PC-9 (cell line): ENCODE measurements around the gene GPBAR1. TPM values are rescaled to one million over a fixed set of nuclear protein-coding genes. Genes with fewer than 3 reads are reported as not detected.

ENCODE experiments used
- BruUV-seq: library from RNA; stranded (reverse); fragments of 400-500 nt; replicated peaks from 2 replicates; lab custom pipeline; 2021; lab: Mats Ljungman, UMichigan
- CTCF ChIA-PET: fragments of 300-600 bp; sonication (Branson Sonifier 250); formaldehyde crosslinking; loops from one replicate; lab custom pipeline; 2022; ENCODE audit warnings: antibody characterized with exemption; lab: Charles Lee
- POLR2A ChIA-PET: fragments of 300-600 bp; sonication (Branson Sonifier 250); formaldehyde crosslinking; loops from one replicate; lab custom pipeline; 2022; ENCODE audit warnings: antibody characterized with exemption; ENCODE audit not compliant: unreplicated experiment; lab: Charles Lee
- DNase-seq, 2 experiments: peaks; one replicate each; pipeline versions ENCODE4 v3.0.0 to v3.0.0-alpha.2; 2015 to 2022; ENCODE audit warnings: mixed read lengths in 1 of 2
- H2AFZ ChIP-seq: fragments of 200-600 bp; sonication (generic); 2 replicates; pipeline ENCODE4 v1.8.1; 2017; ENCODE audit warnings: antibody characterized with exemption
- H3F3A ChIP-seq: fragments of 200-600 bp; sonication (generic); 2 replicates; pipeline ENCODE4 v1.8.1; 2017; ENCODE audit warnings: antibody characterized with exemption, mild to moderate bottlenecking, low read depth; ENCODE audit not compliant: insufficient read depth
- H3K27ac ChIP-seq: fragments of 200-600 bp; sonication (generic); 2 replicates; pipeline ENCODE4 v1.6.1; 2016; ENCODE audit warnings: mixed run types
- H3K27me3 ChIP-seq: fragments of 200-600 bp; sonication (generic); 2 replicates; pipeline ENCODE4 v1.6.1; 2016; ENCODE audit warnings: low read depth, mixed run types; ENCODE audit not compliant: insufficient read depth
- H3K36me3 ChIP-seq: fragments of 200-600 bp; sonication (generic); 2 replicates; pipeline ENCODE4 v1.6.1; 2016; ENCODE audit warnings: low read depth, mixed run types
- H3K4me1 ChIP-seq: fragments of 200-600 bp; sonication (generic); replicated peaks from 2 replicates; pipeline ENCODE4 v1.6.1; 2016; ENCODE audit warnings: mixed run types; ENCODE audit not compliant: insufficient read depth
- H3K4me2 ChIP-seq: fragments of 200-600 bp; sonication (generic); 2 replicates; pipeline ENCODE4 v1.6.1; 2017; ENCODE audit warnings: mixed run types
- H3K4me3 ChIP-seq: fragments of 200-600 bp; sonication (generic); 2 replicates; pipeline ENCODE4 v1.6.1; 2016; ENCODE audit warnings: mixed run types
- H3K79me2 ChIP-seq: fragments of 200-600 bp; sonication (generic); 2 replicates; pipeline ENCODE4 v1.6.1; 2017; ENCODE audit warnings: low read depth, mixed run types
- H3K9me2 ChIP-seq: fragments of 200-600 bp; sonication (generic); 2 replicates; pipeline ENCODE4 v1.8.1; 2017; ENCODE audit warnings: mild to moderate bottlenecking; ENCODE audit not compliant: insufficient read depth
- H3K9me3 ChIP-seq: fragments of 200-600 bp; sonication (generic); 2 replicates; pipeline ENCODE4 v1.8.1; 2016; ENCODE audit warnings: low read depth; ENCODE audit not compliant: insufficient read depth
- H4K20me1 ChIP-seq: fragments of 200-600 bp; sonication (generic); 2 replicates; pipeline ENCODE4 v1.8.1; 2017; ENCODE audit not compliant: insufficient read depth
- CTCF ChIP-seq: fragments of 200-600 bp; sonication (generic); conservative IDR thresholded peaks from 2 replicates; pipeline ENCODE4 v1.6.1; 2017; ENCODE audit warnings: mixed run types, antibody characterized with exemption, mild to moderate bottlenecking, moderate library complexity
- EZH2 ChIP-seq: fragments of 200-600 bp; sonication (generic); IDR thresholded peaks from 2 replicates; pipeline ENCODE4 v1.8.0; 2017; ENCODE audit warnings: antibody characterized with exemption, low read depth
- intact Hi-C: fragments of 100-400 bp; cut with micrococcal nuclease; formaldehyde crosslinking; loops from one replicate; pipeline ENCODE4 v1.10.0; 2022; ENCODE audit not compliant: unreplicated experiment
- total RNA-seq: library from RNA; stranded (reverse); gene quantifications from 2 replicates; pipeline ENCODE4 v1.2.3, GENCODE V29; 2021

GPBAR1 gene
- total RNA-seq, 1 experiment from 2014 or later, result 0.22 TPM

GRCh38 chr2:218218268-218219185 is 42.3 kb upstream of the GPBAR1 start:
- Histone ChIP-seq H3K27ac (peak overlapping the region; percentile 45; the same call in 1 of the 2 replicates), H3K36me3 (0 out of 2 replicates have a peak, but pooled peaks cover 4% of the 10 kb centered on the region), H3K79me2 (peaks cover 72% of the 10 kb centered on the region), H3K4me3 (peak overlapping the region; percentile 68), H3K9me3 (no peaks in the 10 kb centered on the region), H2AFZ (no peak overlapping the region), H3K9me2 (no peaks in the 10 kb centered on the region), H3K4me1 (peaks cover 31% of the 10 kb centered on the region), H3K4me2 (peak overlapping the region; percentile 91), H3K27me3 (no peaks in the 10 kb centered on the region), H4K20me1 (peaks cover 46% of the 10 kb centered on the region), H3F3A (peaks cover 11% of the 10 kb centered on the region)
- TSS peak; percentile 22 for BruUV-seq
- intact Hi-C loops, result no loop called here
- ChIA-PET POLR2A (interaction anchor here (0.7 kb wide), 1 partner anchor 26 kb away, joined by 8 read pairs; no protein-coding TSS in a partner anchor), CTCF (interaction anchor here (0.6 to 0.7 kb wide), 3 partner anchors 10 to 448 kb away, joined by 4 to 8 read pairs (median 5); no protein-coding TSS in a partner anchor)
- DNase-seq, result no peak
- no peak for TF ChIP-seq CTCF

DNA sequence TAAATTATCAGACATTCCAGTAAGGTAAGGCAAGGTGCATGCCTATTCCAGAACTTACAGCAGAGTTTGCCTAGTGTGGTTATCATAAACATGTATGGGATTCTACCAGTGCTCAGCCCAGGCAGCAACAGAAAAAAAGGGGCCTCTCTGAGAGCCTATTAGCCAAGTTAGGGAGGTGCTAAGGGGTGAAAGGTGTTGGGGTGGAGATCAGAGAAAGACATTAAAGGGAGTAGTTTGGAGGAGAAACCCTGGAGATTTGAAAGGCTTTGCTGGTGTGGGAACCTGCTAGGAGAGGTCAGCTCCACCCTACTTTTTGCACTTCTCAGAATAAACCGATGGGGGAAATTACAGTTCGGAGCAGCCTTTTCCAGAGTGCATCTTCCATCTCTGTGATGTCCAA is 40.9 kb upstream of the GPBAR1 start:
- CTCF ChIA-PET, result no interaction called here
- Histone ChIP-seq H3K9me3 (no peaks in the 10 kb centered on the region), H3K4me3 (no peak overlapping the region), H3K27ac (no peak overlapping the region), H4K20me1 (peaks cover 50% of the 10 kb centered on the region), H3K4me1 (peaks cover 31% of the 10 kb centered on the region), H3K27me3 (no peaks in the 10 kb centered on the region), H3K36me3 (peaks cover 18% of the 10 kb centered on the region; the same call in 1 of the 2 replicates), H3K9me2 (no peaks in the 10 kb centered on the region), H2AFZ (no peak overlapping the region), H3F3A (peaks cover 11% of the 10 kb centered on the region), H3K79me2 (peaks cover 85% of the 10 kb centered on the region), H3K4me2 (peak overlapping the region; percentile 91; the same call in 1 of the 2 replicates)
- intact Hi-C loops, result no loop called here
- TF ChIP-seq EZH2 (no peak), CTCF (no peak)
- no peak for DNase-seq
- POLR2A ChIA-PET, result no interaction called here
- BruUV-seq, result no TSS peak

DNA sequence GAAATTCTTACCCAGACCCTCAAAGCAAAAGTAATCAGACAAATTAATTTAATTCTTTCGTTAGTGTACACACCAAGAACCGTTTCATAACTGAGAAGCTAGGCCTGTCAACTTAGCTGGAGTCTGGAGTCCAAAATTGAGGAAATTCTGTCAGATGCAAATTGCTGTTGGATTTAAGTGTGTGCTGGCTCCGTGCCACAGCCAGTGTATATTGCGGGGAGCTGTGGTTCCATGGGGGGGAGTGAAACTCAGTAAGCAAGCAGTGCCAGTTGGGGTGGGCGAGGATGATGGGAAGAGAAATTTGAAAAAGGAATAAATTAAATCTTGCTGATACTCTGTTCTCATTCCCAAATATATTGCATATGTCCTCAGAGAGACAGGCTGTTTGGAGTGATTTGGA is 39.8 kb upstream of the GPBAR1 start:
- intact Hi-C loops, result no loop called here
- DNase-seq, result no peak
- Histone ChIP-seq H3K4me1 (peaks cover 28% of the 10 kb centered on the region), H3K79me2 (peaks cover 85% of the 10 kb centered on the region), H3K27me3 (no peaks in the 10 kb centered on the region), H3K9me3 (no peaks in the 10 kb centered on the region), H3K4me3 (no peak overlapping the region), H3K27ac (no peak overlapping the region), H3F3A (peaks cover 6% of the 10 kb centered on the region), H3K9me2 (no peaks in the 10 kb centered on the region), H3K4me2 (no peak overlapping the region), H4K20me1 (peaks cover 50% of the 10 kb centered on the region), H3K36me3 (peaks cover 23% of the 10 kb centered on the region; the same call in 1 of the 2 replicates), H2AFZ (no peak overlapping the region)
- CTCF ChIA-PET, result no interaction called here
- TF ChIP-seq EZH2 (no peak), CTCF (no peak)
- no TSS peak for BruUV-seq
- POLR2A ChIA-PET, result no interaction called here
